ENCODE data around the gene SAP30BP.
A peak's percentile ranks its signal among the peaks of the same experiment; 100 is the strongest.

Gene SAP30BP

GRCh38 chr17:75658237-75658636 is 8.9 kb upstream of the SAP30BP start:
- TF ChIP-seq CTCF (IDR thresholded peaks at IDR 0.05; ENCODE audit: insufficient read depth, low read length, poor library complexity, severe bottlenecking): no peak
- TF ChIP-seq EZH2phosphoT487 (conservative IDR thresholded peaks at IDR 0.05; ENCODE audit: low read length): no peak
- Histone ChIP-seq H3K9me2 (replicated peaks; ENCODE audit: insufficient read depth, low read length) (no peaks in the 10 kb centered on the region), H3K4me3 (ENCODE audit: insufficient read depth, low read length, poor library complexity, severe bottlenecking) (no peak overlapping the region), H3F3A (ENCODE audit: insufficient read depth) (peaks cover 13% of the 10 kb centered on the region; the same call in 1 of the 2 replicates), H3K27ac (ENCODE audit: low read depth, low read length) (no peak overlapping the region), H3K27me3 (ENCODE audit: low read length) (no peaks in the 10 kb centered on the region), H3K9ac (ENCODE audit: low read length) (no peak overlapping the region), H3K36me3 (ENCODE audit: low read length) (peaks cover 4% of the 10 kb centered on the region; the same call in 1 of the 2 replicates), H3K9me3 (ENCODE audit: insufficient read depth, low read length) (no peaks in the 10 kb centered on the region), H3K4me2 (ENCODE audit: low read depth, low read length, poor library complexity, severe bottlenecking) (no peak overlapping the region), H2AFZ (ENCODE audit: low read depth, low read length, severe bottlenecking) (no peak overlapping the region), H3K79me2 (ENCODE audit: insufficient read depth, low read length) (no peaks in the 10 kb centered on the region), H4K20me1 (ENCODE audit: low read depth, low read length) (no peaks in the 10 kb centered on the region)

GRCh38 chr17:75661531-75661930 is 5.6 kb upstream of the SAP30BP start:
- no peaks in the 10 kb centered on the region for H3K9me3 ChIP-seq (ENCODE audit: insufficient read depth, low read length)
- no peaks in the 10 kb centered on the region for H3K9me2 ChIP-seq (replicated peaks; ENCODE audit: insufficient read depth, low read length)
- no peaks in the 10 kb centered on the region for H3K27me3 ChIP-seq (ENCODE audit: low read length)
- H3K79me2 ChIP-seq (ENCODE audit: insufficient read depth, low read length): peaks cover 9% of the 10 kb centered on the region
- H3K4me2 ChIP-seq (ENCODE audit: low read depth, low read length, poor library complexity, severe bottlenecking): no peak overlapping the region
- no peak overlapping the region for H3K9ac ChIP-seq (ENCODE audit: low read length)
- H2AFZ ChIP-seq (ENCODE audit: low read depth, low read length, severe bottlenecking): no peak overlapping the region
- H3K4me3 ChIP-seq (ENCODE audit: insufficient read depth, low read length, poor library complexity, severe bottlenecking): no peak overlapping the region
- TF ChIP-seq EZH2phosphoT487 (conservative IDR thresholded peaks at IDR 0.05; ENCODE audit: low read length) (no peak), CTCF (IDR thresholded peaks at IDR 0.05; ENCODE audit: insufficient read depth, low read length, poor library complexity, severe bottlenecking) (no peak)
- H3F3A ChIP-seq (ENCODE audit: insufficient read depth): peaks cover 31% of the 10 kb centered on the region
- H4K20me1 ChIP-seq (ENCODE audit: low read depth, low read length): no peaks in the 10 kb centered on the region
- H3K27ac ChIP-seq (ENCODE audit: low read depth, low read length): no peak overlapping the region
- peaks cover 7% of the 10 kb centered on the region; the same call in 1 of the 2 replicates for H3K36me3 ChIP-seq (ENCODE audit: low read length)

- Histone ChIP-seq H3K4me2 (ENCODE audit: low read depth, low read length, poor library complexity, severe bottlenecking) (no peak overlapping the region), H3K79me2 (ENCODE audit: insufficient read depth, low read length) (peaks cover 17% of the 10 kb centered on the region), H4K20me1 (ENCODE audit: low read depth, low read length) (no peaks in the 10 kb centered on the region), H3K9me2 (replicated peaks; ENCODE audit: insufficient read depth, low read length) (no peaks in the 10 kb centered on the region), H3K36me3 (ENCODE audit: low read length) (peaks cover 7% of the 10 kb centered on the region; the same call in 1 of the 2 replicates), H3K4me3 (ENCODE audit: insufficient read depth, low read length, poor library complexity, severe bottlenecking) (no peak overlapping the region), H2AFZ (ENCODE audit: low read depth, low read length, severe bottlenecking) (no peak overlapping the region), H3K27me3 (ENCODE audit: low read length) (no peaks in the 10 kb centered on the region), H3F3A (ENCODE audit: insufficient read depth) (peaks cover 31% of the 10 kb centered on the region), H3K9ac (ENCODE audit: low read length) (no peak overlapping the region), H3K9me3 (ENCODE audit: insufficient read depth, low read length) (no peaks in the 10 kb centered on the region), H3K27ac (ENCODE audit: low read depth, low read length) (peak overlapping the region; percentile 96; the same call in 1 of the 2 replicates)
- TF ChIP-seq EZH2phosphoT487 (conservative IDR thresholded peaks at IDR 0.05; ENCODE audit: low read length) (no peak), CTCF (IDR thresholded peaks at IDR 0.05; ENCODE audit: insufficient read depth, low read length, poor library complexity, severe bottlenecking) (no peak)
Measured at GRCh38 chr17:75662511-75662910, 4.6 kb upstream of the SAP30BP start.

Data from SU-DHL-6 (cell line).